Right renal cortex interstitium (tissue), 3 donors: Measurements from ENCODE around the gene MAS1L. TPM values are rescaled to one million over a fixed set of nuclear protein-coding genes. Genes with fewer than 3 reads are reported as not detected.

Experiments
- DNase-seq, 3 donors: peaks; one replicate each; pipeline ENCODE4 v3.0.0-alpha.2; 2013; ENCODE audit warnings: low read depth in 3 of 3, low spot score in 2 of 3
- polyA plus RNA-seq, 3 donors: library from polyadenylated mRNA; unstranded; fragments of 120-200 nt; gene quantifications; one replicate each; pipeline ENCODE4 v1.2.1, GENCODE V29; 2013; ENCODE audit not compliant: insufficient read length in 3 of 3

MAS1L gene
- polyA plus RNA-seq, 3 donors, result not detected

GRCh38 chr6:29516108-29516507 is 28.4 kb upstream of the MAS1L start:
- DNase-seq, result no peak

- DNase-seq, result no peak
These were observed 23.1 kb upstream of the MAS1L start for GRCh38 chr6:29510746-29511300.

- no peak for DNase-seq
These were observed 22.4 kb upstream of the MAS1L start for GRCh38 chr6:29510202-29510601.

- no peak for DNase-seq
These were observed 22.0 kb upstream of the MAS1L start for GRCh38 chr6:29509711-29510110.

- no peak for DNase-seq
These were observed 21.5 kb upstream of the MAS1L start for GRCh38 chr6:29509239-29509638.

- DNase-seq, result no peak
These were observed 19.6 kb upstream of the MAS1L start for GRCh38 chr6:29507319-29507718.

- DNase-seq, result no peak
These were observed 18.8 kb upstream of the MAS1L start for GRCh38 chr6:29506446-29507067.

- no peak for DNase-seq
These were observed 18.1 kb upstream of the MAS1L start for GRCh38 chr6:29505808-29506207.

GRCh38 chr6:29504961-29505360 is 17.2 kb upstream of the MAS1L start:
- no peak for DNase-seq

GRCh38 chr6:29502597-29502996 is 14.8 kb upstream of the MAS1L start:
- no peak for DNase-seq

- DNase-seq, result no peak
These were observed 14.4 kb upstream of the MAS1L start for GRCh38 chr6:29502181-29502580.

- no peak for DNase-seq
These were observed 13.3 kb upstream of the MAS1L start for GRCh38 chr6:29501106-29501505.

- DNase-seq, result no peak
These were observed 12.8 kb upstream of the MAS1L start for GRCh38 chr6:29500594-29500993.

- no peak for DNase-seq
These were observed 11.9 kb upstream of the MAS1L start for GRCh38 chr6:29499704-29500103.

GRCh38 chr6:29496961-29497360 is 9.2 kb upstream of the MAS1L start:
- no peak for DNase-seq

- DNase-seq, result no peak
These were observed 7.8 kb upstream of the MAS1L start for GRCh38 chr6:29495571-29495970.

- no peak for DNase-seq
These were observed 6.4 kb upstream of the MAS1L start for GRCh38 chr6:29494131-29494530.

- DNase-seq, result no peak
These were observed 5.5 kb upstream of the MAS1L start for GRCh38 chr6:29493261-29493660.

- DNase-seq, result no peak
These were observed 3.8 kb upstream of the MAS1L start for GRCh38 chr6:29491574-29491973.

- no peak for DNase-seq
These were observed 2.8 kb upstream of the MAS1L start for GRCh38 chr6:29490552-29490951.

- DNase-seq, result no peak
These were observed 2.3 kb upstream of the MAS1L start for GRCh38 chr6:29490055-29490454.

GRCh38 chr6:29489286-29489685 is 1.5 kb upstream of the MAS1L start:
- no peak for DNase-seq

GRCh38 chr6:29488874-29489273 is 1.1 kb upstream of the MAS1L start:
- no peak for DNase-seq
